Muscle layer of duodenum (tissue), 2 donors: Measurements from ENCODE around the gene BTBD9.
"Not testable (repeated sequence)": the region's sequence is repeated elsewhere in the genome, so short reads cannot be mapped to it uniquely, and the experiment has no call there.

ENCODE experiments used
- H3K27ac ChIP-seq: one replicate; pipeline ENCODE4 v1.7.0; 2013; ENCODE audit warnings: mild to moderate bottlenecking, low read length
- H3K27me3 ChIP-seq: one replicate; pipeline ENCODE4 v1.7.0; 2013; ENCODE audit warnings: low read depth, mild to moderate bottlenecking, control low read depth, low read length
- H3K36me3 ChIP-seq, 2 donors: one replicate each; pipeline ENCODE4 v1.7.0; 2013; ENCODE audit warnings: low read length in 2 of 2, control low read depth in 1 of 2, mild to moderate bottlenecking in 1 of 2; ENCODE audit not compliant: insufficient read depth in 2 of 2, control insufficient read depth in 1 of 2
- H3K4me1 ChIP-seq, 2 donors: one replicate each; pipeline ENCODE4 v1.7.0; 2013; ENCODE audit warnings: low read length in 2 of 2, mild to moderate bottlenecking in 2 of 2, control low read depth in 1 of 2, moderate library complexity in 1 of 2; ENCODE audit not compliant: insufficient read depth in 2 of 2, control insufficient read depth in 1 of 2
- H3K4me3 ChIP-seq, 2 donors: one replicate each; pipeline ENCODE4 v1.7.0; 2013; ENCODE audit warnings: low read length in 2 of 2, low read depth in 1 of 2, mild to moderate bottlenecking in 1 of 2
- H3K9me3 ChIP-seq, 2 donors: one replicate each; pipeline ENCODE4 v1.7.0; 2013; ENCODE audit warnings: low read length in 2 of 2, control low read depth in 1 of 2, mild to moderate bottlenecking in 1 of 2; ENCODE audit not compliant: control insufficient read depth in 1 of 2
- donor health status: healthy.

BTBD9 gene

DNA sequence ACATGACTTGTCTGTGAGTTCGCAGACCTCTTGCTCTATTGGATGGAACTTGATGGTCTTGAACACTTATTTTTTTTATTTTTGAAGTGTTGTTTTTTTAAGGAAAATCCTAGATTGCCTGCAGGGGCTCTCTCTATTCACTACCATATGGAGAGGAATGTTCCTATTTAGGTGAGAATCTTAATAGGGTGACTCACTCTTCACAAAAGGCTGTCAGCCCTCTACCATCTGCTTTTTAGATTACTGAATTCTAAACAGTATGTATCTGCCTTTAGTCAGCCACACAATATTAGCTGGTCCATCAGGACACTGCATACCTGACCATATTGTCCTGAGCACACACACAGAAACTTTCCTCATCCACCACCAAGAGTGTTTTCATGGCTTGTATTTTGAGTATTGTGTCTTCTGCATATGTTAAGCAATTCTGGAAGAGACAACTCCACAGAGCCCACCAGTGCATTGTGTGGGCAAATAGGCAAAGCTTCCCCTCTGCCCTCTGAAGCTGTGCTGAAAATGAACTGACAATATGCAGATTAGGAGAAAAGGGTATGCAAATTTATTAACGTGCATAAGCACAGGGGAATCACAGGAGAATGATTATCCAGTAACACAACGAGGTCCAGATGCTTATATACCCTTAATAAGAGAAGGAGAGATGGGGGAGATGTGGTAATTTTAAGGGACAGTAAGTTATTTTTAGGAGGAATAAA, 6.6 kb upstream of the BTBD9 start:
- H3K9me3 ChIP-seq, result no peaks in the 10 kb centered on the region
- H3K4me1 ChIP-seq, result peaks cover 0 to 3% of the 10 kb centered on the region in 2 donors
- H3K36me3 ChIP-seq, result no peaks in the 10 kb centered on the region
- no peak overlapping the region for H3K27ac ChIP-seq
- no peaks in the 10 kb centered on the region for H3K27me3 ChIP-seq
- no peak overlapping the region for H3K4me3 ChIP-seq

DNA sequence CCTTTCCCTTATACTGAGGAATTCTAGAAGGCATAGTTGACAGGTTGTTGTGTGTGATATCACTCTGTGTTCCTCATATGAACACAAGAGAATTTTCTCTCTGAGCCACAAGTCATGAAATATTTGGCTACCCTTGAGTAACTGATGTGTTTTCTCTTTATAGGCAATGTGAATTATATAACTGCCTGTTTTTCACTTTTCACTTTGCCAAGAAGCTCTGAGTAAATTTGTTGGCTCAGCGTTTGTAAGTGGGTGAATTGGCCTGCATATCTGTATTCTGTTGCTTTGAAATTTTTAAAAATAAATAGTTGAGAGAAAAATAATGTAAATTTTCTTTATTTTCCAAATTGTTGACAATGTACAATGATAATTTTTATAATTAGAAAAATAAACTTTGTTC, 5.2 kb upstream of the BTBD9 start:
- H3K27me3 ChIP-seq, result no peaks in the 10 kb centered on the region
- no peak overlapping the region for H3K4me3 ChIP-seq
- H3K36me3 ChIP-seq, result no peaks in the 10 kb centered on the region
- H3K4me1 ChIP-seq, result peaks cover 0 to 13% of the 10 kb centered on the region in 2 donors
- H3K27ac ChIP-seq, result no peak overlapping the region
- H3K9me3 ChIP-seq, result no peaks in the 10 kb centered on the region

- peak overlapping the region; percentile 90 to 92 for H3K4me3 ChIP-seq
These were observed 634 bp upstream of the BTBD9 start for GRCh38 chr6:38640216-38640909.

DNA sequence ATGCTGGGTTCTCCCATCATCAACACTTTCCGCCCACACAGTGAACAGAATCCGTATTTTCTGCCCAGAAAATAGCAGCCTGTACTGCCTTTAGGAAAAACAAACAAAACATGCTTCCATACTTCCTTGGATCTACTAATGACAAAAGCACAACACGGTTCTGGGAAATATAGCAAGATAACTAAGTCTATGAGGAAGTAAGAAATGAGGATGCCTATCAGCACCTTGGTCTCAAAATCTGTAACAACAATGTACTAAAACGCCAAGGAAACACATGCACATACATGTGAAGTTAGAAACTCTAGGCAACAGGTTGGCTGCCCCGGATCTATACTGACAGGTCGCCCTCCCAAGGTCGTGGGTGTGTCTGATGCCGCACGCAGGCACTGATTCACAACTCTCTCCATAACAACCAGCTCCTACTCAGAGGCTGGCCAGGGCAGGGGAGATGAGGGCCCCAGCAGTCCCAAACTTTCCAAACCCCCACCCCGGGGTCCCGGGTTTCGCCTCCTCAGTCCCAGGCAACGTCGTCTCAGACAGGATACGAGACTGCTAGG, 710 bp downstream of the BTBD9 start:
- peak overlapping the region; percentile 90 to 92 for H3K4me3 ChIP-seq
- peak overlapping the region; percentile 84 for H3K27ac ChIP-seq
- H3K27me3 ChIP-seq, result no peaks in the 10 kb centered on the region
- H3K36me3 ChIP-seq, result no peaks in the 10 kb centered on the region
- peaks cover 8 to 17% of the 10 kb centered on the region in 2 donors for H3K4me1 ChIP-seq
- no peaks in the 10 kb centered on the region for H3K9me3 ChIP-seq

More at GRCh38 chr6:38640216-38640909, 634 bp upstream of the BTBD9 start:
- Histone ChIP-seq H3K36me3 (no peaks in the 10 kb centered on the region), H3K27ac (peak overlapping the region; percentile 84), H3K27me3 (no peaks in the 10 kb centered on the region), H3K4me1 (peaks cover 8 to 17% of the 10 kb centered on the region in 2 donors), H3K9me3 (no peaks in the 10 kb centered on the region)

DNA sequence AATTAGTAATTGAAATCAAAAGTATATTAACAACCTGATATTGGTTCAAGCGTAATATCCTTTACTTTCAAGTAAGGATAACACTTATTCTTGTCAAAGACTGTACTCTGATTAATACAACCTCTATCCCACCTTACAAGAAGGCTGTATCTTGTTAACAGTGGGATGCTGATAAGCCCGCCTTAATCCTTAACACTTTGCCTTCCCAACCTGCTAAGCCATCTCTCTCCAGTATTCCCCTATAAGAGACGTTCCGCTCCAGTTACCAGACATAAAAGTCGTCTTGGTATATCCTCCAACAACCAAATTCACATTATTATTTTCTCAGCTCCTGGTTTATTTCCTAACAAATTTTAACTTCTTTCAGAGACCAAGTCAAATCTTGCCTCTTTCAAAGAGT, 2.0 kb downstream of the BTBD9 start:
- Histone ChIP-seq H3K4me3 (no peak overlapping the region), H3K4me1 (peaks cover 8 to 17% of the 10 kb centered on the region in 2 donors), H3K27me3 (no peaks in the 10 kb centered on the region), H3K36me3 (no peaks in the 10 kb centered on the region), H3K9me3 (no peaks in the 10 kb centered on the region), H3K27ac (no peak overlapping the region)

GRCh38 chr6:38636027-38636426, 3.7 kb downstream of the BTBD9 start:
- H3K4me1 ChIP-seq, result peaks cover 8 to 11% of the 10 kb centered on the region in 2 donors
- H3K36me3 ChIP-seq, result no peaks in the 10 kb centered on the region
- no peak overlapping the region for H3K4me3 ChIP-seq
- H3K9me3 ChIP-seq, result no peaks in the 10 kb centered on the region
- H3K27ac ChIP-seq, result no peak overlapping the region
- H3K27me3 ChIP-seq, result no peaks in the 10 kb centered on the region

GRCh38 chr6:38634518-38634917, 5.2 kb downstream of the BTBD9 start:
- Histone ChIP-seq H3K27me3 (no peaks in the 10 kb centered on the region), H3K36me3 (no peaks in the 10 kb centered on the region), H3K4me1 (peaks cover 4 to 8% of the 10 kb centered on the region in 2 donors), H3K9me3 (no peaks in the 10 kb centered on the region), H3K27ac (no peak overlapping the region), H3K4me3 (no peak overlapping the region)

DNA sequence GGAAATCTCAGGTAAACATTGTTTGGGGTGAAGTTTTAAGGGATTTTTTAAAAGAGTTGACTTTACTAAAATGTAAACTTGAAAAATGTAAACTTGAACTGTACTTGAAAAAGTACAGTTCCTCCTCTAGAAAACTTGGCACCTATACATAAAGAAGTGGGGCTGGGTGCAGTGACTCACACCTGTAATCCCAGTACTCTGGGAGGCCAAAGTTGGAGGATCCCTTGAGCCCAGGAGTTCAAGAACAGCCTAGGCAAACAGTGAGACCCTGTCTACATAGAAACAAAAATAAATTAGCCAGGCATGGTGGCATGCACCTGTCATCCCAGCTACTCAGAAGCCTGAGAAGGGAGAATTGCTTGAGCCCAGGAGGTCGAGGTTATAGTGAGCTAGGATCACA, 7.2 kb downstream of the BTBD9 start:
- Histone ChIP-seq H3K9me3 (no peaks in the 10 kb centered on the region), H3K4me3 (no peak overlapping the region), H3K36me3 (no peaks in the 10 kb centered on the region), H3K27me3 (no peaks in the 10 kb centered on the region), H3K4me1 (no peaks in the 10 kb centered on the region), H3K27ac (no peak overlapping the region)

DNA sequence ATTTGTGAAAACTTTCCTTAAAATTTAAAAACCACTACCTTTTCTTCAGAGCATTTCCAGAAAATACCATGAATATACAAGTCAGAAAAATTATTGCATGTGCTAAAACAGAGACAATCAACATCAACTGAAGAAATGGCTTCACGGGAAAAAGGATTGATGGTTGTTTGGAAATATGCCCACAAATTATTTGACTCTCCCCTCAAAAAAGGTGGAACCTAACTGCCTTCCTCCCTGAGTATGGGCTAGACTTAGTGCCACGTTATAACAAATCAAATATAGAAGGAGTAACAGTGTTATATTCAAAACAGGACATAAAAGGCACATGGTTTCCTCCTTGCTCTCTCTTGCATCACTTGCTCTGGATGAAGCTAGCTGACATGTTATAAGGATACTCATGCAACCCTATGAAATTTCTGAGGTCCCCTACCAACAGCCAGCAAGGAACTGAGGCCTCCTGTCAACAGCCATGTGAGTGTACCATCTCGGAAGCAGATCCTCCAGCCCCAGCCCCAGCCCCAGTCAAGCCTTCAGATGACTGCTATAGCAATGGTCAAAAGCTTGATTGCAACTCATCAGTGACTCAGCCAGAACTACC, 8.4 kb downstream of the BTBD9 start:
- Histone ChIP-seq H3K27ac (no peak overlapping the region), H3K9me3 (no peaks in the 10 kb centered on the region)

GRCh38 chr6:38625217-38625616, 14.5 kb downstream of the BTBD9 start:
- H3K27me3 ChIP-seq, result no peaks in the 10 kb centered on the region
- H3K4me1 ChIP-seq, result no peaks in the 10 kb centered on the region
- no peak overlapping the region for H3K27ac ChIP-seq
- no peaks in the 10 kb centered on the region for H3K9me3 ChIP-seq
- H3K4me3 ChIP-seq, result no peak overlapping the region
- no peaks in the 10 kb centered on the region for H3K36me3 ChIP-seq

More for the DNA sequence above, 8.4 kb downstream of the BTBD9 start:
- Histone ChIP-seq H3K27me3 (no peaks in the 10 kb centered on the region), H3K36me3 (no peaks in the 10 kb centered on the region), H3K4me1 (no peaks in the 10 kb centered on the region), H3K4me3 (no peak overlapping the region)

DNA sequence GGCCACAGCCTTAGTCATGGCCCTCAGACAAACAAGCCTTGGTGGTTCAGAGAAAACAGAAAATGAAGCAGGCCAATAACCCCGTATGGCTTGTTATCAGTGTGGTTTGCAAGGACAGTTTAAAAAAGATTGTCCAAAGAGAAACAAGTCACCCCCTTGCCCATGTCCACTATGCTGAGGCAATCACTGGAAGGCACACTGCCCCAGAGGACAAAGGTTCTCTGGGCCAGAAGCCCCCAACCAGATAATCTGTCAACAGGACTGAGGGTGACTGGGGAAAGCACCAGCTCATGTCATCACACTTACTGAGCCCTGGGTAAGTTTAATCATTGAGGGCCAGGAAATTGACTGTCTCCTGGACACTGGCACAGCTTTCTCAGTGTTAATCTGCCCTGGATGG, 20.4 kb downstream of the BTBD9 start:
- H3K27ac ChIP-seq, H3K27me3 ChIP-seq, H3K9me3 ChIP-seq, H3K36me3 ChIP-seq, H3K4me3 ChIP-seq, H3K4me1 ChIP-seq: not testable (repeated sequence)
